ENCODE results near the gene TRIM41.
"Not testable (repeated sequence)": the region's sequence is repeated elsewhere in the genome, so short reads cannot be mapped to it uniquely, and the experiment has no call there.

DNA sequence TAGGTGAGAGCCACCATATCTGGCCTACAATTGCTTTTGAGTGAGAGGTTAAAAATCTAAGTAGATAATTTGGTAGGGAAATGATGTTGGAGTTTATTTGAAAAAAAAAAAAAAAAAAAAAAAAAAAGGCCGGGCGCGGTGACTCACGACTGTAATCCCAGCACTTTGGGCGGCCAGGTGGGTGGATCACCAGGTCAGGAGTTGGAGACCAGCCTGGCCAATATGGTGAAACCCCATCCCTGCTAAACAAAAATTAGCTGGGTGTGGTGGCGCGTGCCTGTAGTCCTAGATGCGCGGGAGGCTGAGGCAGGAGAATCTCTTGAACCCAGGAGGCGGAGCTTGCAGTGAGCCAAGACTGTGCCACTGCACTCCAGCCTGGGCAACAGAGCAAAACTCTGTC, 8.8 kb upstream of the TRIM41 start:
- TF ChIP-seq, protein P1, sequence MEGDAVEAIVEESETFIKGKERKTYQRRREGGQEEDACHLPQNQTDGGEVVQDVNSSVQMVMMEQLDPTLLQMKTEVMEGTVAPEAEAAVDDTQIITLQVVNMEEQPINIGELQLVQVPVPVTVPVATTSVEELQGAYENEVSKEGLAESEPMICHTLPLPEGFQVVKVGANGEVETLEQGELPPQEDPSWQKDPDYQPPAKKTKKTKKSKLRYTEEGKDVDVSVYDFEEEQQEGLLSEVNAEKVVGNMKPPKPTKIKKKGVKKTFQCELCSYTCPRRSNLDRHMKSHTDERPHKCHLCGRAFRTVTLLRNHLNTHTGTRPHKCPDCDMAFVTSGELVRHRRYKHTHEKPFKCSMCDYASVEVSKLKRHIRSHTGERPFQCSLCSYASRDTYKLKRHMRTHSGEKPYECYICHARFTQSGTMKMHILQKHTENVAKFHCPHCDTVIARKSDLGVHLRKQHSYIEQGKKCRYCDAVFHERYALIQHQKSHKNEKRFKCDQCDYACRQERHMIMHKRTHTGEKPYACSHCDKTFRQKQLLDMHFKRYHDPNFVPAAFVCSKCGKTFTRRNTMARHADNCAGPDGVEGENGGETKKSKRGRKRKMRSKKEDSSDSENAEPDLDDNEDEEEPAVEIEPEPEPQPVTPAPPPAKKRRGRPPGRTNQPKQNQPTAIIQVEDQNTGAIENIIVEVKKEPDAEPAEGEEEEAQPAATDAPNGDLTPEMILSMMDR (IDR thresholded peaks at IDR 0.05; ENCODE audit: insufficient read depth, low read length), result not testable (repeated sequence)
- not testable (repeated sequence) for TF ChIP-seq POLR2AphosphoS5 (IDR thresholded peaks at IDR 0.05; ENCODE audit: low read depth); REST (IDR thresholded peaks at IDR 0.05; ENCODE audit: insufficient replicate concordance, low read depth); GABPA (IDR thresholded peaks at IDR 0.05; ENCODE audit: low read depth); SPI1 (IDR thresholded peaks at IDR 0.05; ENCODE audit: borderline replicate concordance, low read depth)
